HepG2 (cell line): Measurements from ENCODE around the gene NIP7. TPM values are rescaled to one million over a fixed set of nuclear protein-coding genes. Genes with fewer than 3 reads are reported as not detected.
A peak's percentile ranks its signal among the peaks of the same experiment; 100 is the strongest.

ENCODE experiments used
- AHR ChIP-seq: IDR thresholded peaks from 2 replicates; pipeline ENCODE4 v1.6.1; 2018; ENCODE audit warnings: missing genetic modification reagents, missing compliant biosample characterization
- ELK4 ChIP-seq: sonication (generic); formaldehyde crosslinking; IDR thresholded peaks from 2 replicates; pipeline ENCODE4 v1.9.0; 2021; ENCODE audit warnings: missing genetic modification reagents, borderline replicate concordance
- GMEB2 ChIP-seq: IDR thresholded peaks from 2 replicates; pipeline ENCODE4 v1.6.1; 2016; ENCODE audit warnings: missing biosample characterization, missing genetic modification reagents, low read depth
- KLF11 ChIP-seq: IDR thresholded peaks from 2 replicates; pipeline ENCODE4 v1.6.1; 2016; ENCODE audit warnings: missing compliant biosample characterization
- MED8 ChIP-seq: sonication (generic); formaldehyde crosslinking; IDR thresholded peaks from 2 replicates; pipeline ENCODE4 v1.8.1; 2023; ENCODE audit warnings: mild to moderate bottlenecking, missing genetic modification reagents; ENCODE audit not compliant: insufficient replicate concordance
- MLLT10 ChIP-seq: sonication (generic); formaldehyde crosslinking; IDR thresholded peaks from 2 replicates; pipeline ENCODE4 v1.4.0; 2020; ENCODE audit warnings: missing genetic modification reagents
- MTF2 ChIP-seq: sonication (generic); formaldehyde crosslinking; IDR thresholded peaks from 2 replicates; pipeline ENCODE4 v1.5.0; 2020; ENCODE audit warnings: missing genetic modification reagents, borderline replicate concordance
- NFKBIZ ChIP-seq: IDR thresholded peaks from 2 replicates; pipeline ENCODE4 v1.6.1; 2018; ENCODE audit warnings: missing genetic modification reagents, missing compliant biosample characterization
- SRSF1 ChIP-seq: fragments of 200-400 bp; formaldehyde crosslinking; optimal IDR thresholded peaks from 2 replicates; pipeline ENCODE3; 2017; ENCODE audit warnings: mild to moderate bottlenecking, low read depth, low read length, moderate library complexity
- SRY ChIP-seq: sonication (generic); formaldehyde crosslinking; IDR thresholded peaks from 2 replicates; pipeline ENCODE4 v1.8.0; 2022; ENCODE audit warnings: mild to moderate bottlenecking, missing genetic modification reagents
- TEAD3 ChIP-seq: optimal IDR thresholded peaks from 2 replicates; pipeline ENCODE3; 2016; ENCODE audit warnings: borderline replicate concordance
- ZNF44 ChIP-seq: sonication (generic); formaldehyde crosslinking; IDR thresholded peaks from 2 replicates; pipeline ENCODE4 v1.5.1; 2020; ENCODE audit warnings: mild to moderate bottlenecking, missing genetic modification reagents
- ZNF687 ChIP-seq: sonication (generic); formaldehyde crosslinking; IDR thresholded peaks from 2 replicates; pipeline ENCODE4 v1.5.1; 2020; ENCODE audit warnings: mild to moderate bottlenecking, missing genetic modification reagents, moderate library complexity
- ZNF878 ChIP-seq: sonication (generic); formaldehyde crosslinking; IDR thresholded peaks from 2 replicates; pipeline ENCODE4 v1.8.1; 2023; ENCODE audit warnings: mild to moderate bottlenecking, missing genetic modification reagents, moderate library complexity
- polyA plus RNA-seq, 8 experiments: library from polyadenylated mRNA; depleted of rRNA in 3 of 8; stranded (reverse) in 7 of 8; unstranded in 1 of 8; fragments of >200 nt; fragmentation: Illumina TruSeq in 4 of 8; extraction: Trizol in 4 of 8; gene quantifications; 2 replicates each; pipeline versions ENCODE4 v1.2.1 to v1.2.3, GENCODE V29; 2011 to 2016; ENCODE audit warnings: low read depth in 4 of 8, missing spikeins in 1 of 8, mixed read lengths in 1 of 8; ENCODE audit not compliant: insufficient read depth in 1 of 8
- total RNA-seq, 5 experiments: library from RNA; depleted of rRNA; stranded (reverse); fragments of >200 nt; fragmentation: Illumina TruSeq; extraction: Trizol; gene quantifications; 2 replicates each; pipeline ENCODE4 v1.2.3, GENCODE V29; 2016; ENCODE audit warnings: low read depth in 1 of 5
- TF ChIP-seq, protein P1 (sequence below): sonication (generic); formaldehyde crosslinking; IDR thresholded peaks from 2 replicates; pipeline ENCODE4 v1.4.0; 2020; ENCODE audit warnings: missing genetic modification reagents
- TF ChIP-seq, protein P2 (sequence below), 2 experiments: IDR thresholded peaks; 2 replicates each; pipeline ENCODE4 v1.6.1; 2011 to 2012; ENCODE audit warnings: low read length in 2 of 2, borderline replicate concordance in 1 of 2, low read depth in 1 of 2, mild to moderate bottlenecking in 1 of 2, moderate library complexity in 1 of 2

The NIP7 gene
- total and polyA plus RNA-seq, 2 of the 13 experiments (the other 11 are each of a cell fraction or from before 2014, with no cell fraction given), result 15.3 to 114 TPM

GRCh38 chr16:69339289-69340094 lies at the start of gene NIP7, which contains the start of gene COG8 (continued):
- TF ChIP-seq SRSF1 (peak; percentile 93), AHR (CRISPR knock-in tag) (no peak; the same call in 1 of the 2 replicates), TEAD3 (CRISPR knock-in tag) (peak; percentile 81), NFKBIZ (CRISPR knock-in tag) (peak; percentile 43; the same call in 1 of the 2 replicates), MED8 (CRISPR knock-in tag) (peak; percentile 92), ZNF878 (CRISPR knock-in tag) (peak; percentile 90), ZNF44 (no peak; the same call in 1 of the 2 replicates), GMEB2 (peak; percentile 31; the same call in 1 of the 2 replicates), SRY (CRISPR knock-in tag) (peak; percentile 82), ZNF687 (CRISPR knock-in tag) (peak; percentile 96), MTF2 (no peak; the same call in 1 of the 2 replicates), ELK4 (peak; percentile 70; the same call in 1 of the 2 replicates), KLF11 (CRISPR knock-in tag) (no peak; the same call in none of the 2 replicates), MLLT10 (CRISPR knock-in tag) (0 out of 2 replicates have a peak, but pooled peaks have one; percentile 30)
- TF ChIP-seq, protein P1, sequence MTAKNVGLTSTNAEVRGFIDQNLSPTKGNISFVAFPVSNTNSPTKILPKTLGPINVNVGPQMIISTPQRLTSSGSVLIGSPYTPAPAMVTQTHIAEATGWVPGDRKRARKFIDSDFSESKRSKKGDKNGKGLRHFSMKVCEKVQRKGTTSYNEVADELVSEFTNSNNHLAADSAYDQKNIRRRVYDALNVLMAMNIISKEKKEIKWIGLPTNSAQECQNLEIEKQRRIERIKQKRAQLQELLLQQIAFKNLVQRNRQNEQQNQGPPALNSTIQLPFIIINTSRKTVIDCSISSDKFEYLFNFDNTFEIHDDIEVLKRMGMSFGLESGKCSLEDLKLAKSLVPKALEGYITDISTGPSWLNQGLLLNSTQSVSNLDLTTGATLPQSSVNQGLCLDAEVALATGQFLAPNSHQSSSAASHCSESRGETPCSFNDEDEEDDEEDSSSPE, result peak; percentile 12
- TF ChIP-seq, protein P2, sequence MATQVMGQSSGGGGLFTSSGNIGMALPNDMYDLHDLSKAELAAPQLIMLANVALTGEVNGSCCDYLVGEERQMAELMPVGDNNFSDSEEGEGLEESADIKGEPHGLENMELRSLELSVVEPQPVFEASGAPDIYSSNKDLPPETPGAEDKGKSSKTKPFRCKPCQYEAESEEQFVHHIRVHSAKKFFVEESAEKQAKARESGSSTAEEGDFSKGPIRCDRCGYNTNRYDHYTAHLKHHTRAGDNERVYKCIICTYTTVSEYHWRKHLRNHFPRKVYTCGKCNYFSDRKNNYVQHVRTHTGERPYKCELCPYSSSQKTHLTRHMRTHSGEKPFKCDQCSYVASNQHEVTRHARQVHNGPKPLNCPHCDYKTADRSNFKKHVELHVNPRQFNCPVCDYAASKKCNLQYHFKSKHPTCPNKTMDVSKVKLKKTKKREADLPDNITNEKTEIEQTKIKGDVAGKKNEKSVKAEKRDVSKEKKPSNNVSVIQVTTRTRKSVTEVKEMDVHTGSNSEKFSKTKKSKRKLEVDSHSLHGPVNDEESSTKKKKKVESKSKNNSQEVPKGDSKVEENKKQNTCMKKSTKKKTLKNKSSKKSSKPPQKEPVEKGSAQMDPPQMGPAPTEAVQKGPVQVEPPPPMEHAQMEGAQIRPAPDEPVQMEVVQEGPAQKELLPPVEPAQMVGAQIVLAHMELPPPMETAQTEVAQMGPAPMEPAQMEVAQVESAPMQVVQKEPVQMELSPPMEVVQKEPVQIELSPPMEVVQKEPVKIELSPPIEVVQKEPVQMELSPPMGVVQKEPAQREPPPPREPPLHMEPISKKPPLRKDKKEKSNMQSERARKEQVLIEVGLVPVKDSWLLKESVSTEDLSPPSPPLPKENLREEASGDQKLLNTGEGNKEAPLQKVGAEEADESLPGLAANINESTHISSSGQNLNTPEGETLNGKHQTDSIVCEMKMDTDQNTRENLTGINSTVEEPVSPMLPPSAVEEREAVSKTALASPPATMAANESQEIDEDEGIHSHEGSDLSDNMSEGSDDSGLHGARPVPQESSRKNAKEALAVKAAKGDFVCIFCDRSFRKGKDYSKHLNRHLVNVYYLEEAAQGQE (IDR thresholded peaks at IDR 0.05; ENCODE audit: borderline replicate concordance in 1 of 2, low read depth in 1 of 2, low read length in 2 of 2), result peak in 1 of 2 experiments; percentile 52; a peak in 1 of 4 replicates
